Measurements from ENCODE around the gene UBE2I. TPM values are rescaled to one million over a fixed set of nuclear protein-coding genes. Genes with fewer than 3 reads are reported as not detected.

The UBE2I gene
- total RNA-seq, 1 experiment from 2014 or later, result 290 TPM

DNA sequence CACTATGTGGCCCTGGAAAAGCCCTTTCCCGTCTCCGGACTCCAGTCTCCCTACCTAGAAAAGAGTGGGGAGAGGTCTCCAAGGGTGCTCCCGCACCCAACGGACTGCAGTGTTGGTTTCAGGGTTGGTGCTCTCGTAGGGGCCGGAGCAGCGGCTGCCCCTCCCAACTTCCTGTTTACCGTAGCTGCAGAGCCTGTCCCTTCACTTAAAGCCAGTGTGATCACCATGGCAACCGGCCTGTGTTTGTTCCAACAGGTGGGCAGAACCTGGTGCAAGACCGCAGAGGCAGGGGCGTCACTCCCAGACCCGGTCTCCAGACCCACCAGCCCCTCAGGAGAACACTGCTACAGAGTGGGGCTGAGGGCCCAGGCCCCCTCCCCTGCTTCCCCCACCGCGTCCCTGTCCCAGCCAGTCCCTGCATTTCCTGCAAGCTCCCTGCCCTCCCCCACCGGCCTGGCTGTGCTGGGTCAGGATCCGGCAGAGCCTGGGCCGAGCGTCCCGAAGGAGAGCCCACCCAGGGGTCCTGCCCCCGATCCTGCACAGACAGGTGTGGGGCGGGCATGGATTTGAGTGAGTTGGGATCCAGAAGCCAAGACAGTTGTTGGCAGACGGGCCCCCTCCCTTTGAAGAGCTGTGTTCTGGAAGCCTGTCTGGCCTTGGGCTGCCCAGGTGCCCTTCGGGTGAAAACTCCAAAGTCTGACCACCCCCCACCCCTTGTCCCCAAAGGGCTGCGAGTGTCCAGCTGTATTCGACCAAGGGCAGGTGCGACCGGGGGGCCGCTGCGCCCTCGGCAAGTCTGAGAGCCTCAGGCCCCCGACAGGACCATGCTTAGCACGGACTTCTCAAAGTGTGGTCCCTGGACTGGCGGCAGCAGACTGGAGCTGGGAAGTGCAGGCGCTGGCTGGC is 22.5 kb downstream of the UBE2I start:
- peak; percentile 96 for DNase-seq
- Histone ChIP-seq H2AFZ (ENCODE audit: low read length) (no peak overlapping the region), H2BK15ac (ENCODE audit: low read depth, low read length) (no peak overlapping the region), H4K20me1 (ENCODE audit: control insufficient read depth, insufficient read depth, insufficient read length) (no peaks in the 10 kb centered on the region), H3K9me3 (ENCODE audit: control insufficient read depth, low read depth, low read length) (no peaks in the 10 kb centered on the region), H2BK5ac (ENCODE audit: insufficient read length, low read length) (no peak overlapping the region), H2BK12ac (ENCODE audit: insufficient read length, low read depth, low read length) (peak overlapping the region; percentile 95), H2BK120ac (ENCODE audit: low read depth, low read length, poor library complexity, severe bottlenecking) (peak overlapping the region; percentile 74), H3K56ac (ENCODE audit: insufficient read length, low read depth, low read length) (no peak overlapping the region), H2AK5ac (ENCODE audit: insufficient read length, low read length) (no peak overlapping the region), H4K91ac (ENCODE audit: insufficient read length, low read depth, low read length) (peak overlapping the region; percentile 60), H3K14ac (ENCODE audit: insufficient read depth, low read length) (peak overlapping the region; percentile 91), H3K9ac (ENCODE audit: extremely low read depth, insufficient read length, low read length) (peak overlapping the region; percentile 4), H3K79me1 (ENCODE audit: insufficient read depth, low read depth, low read length, poor library complexity, severe bottlenecking) (no peaks in the 10 kb centered on the region), H3K23me2 (ENCODE audit: insufficient read length, low read depth, low read length, poor library complexity, severe bottlenecking) (peaks cover 20% of the 10 kb centered on the region), H3K79me2 (ENCODE audit: insufficient read depth, low read length) (no peaks in the 10 kb centered on the region), H3K18ac (ENCODE audit: insufficient read length, low read depth, low read length) (peak overlapping the region; percentile 96), H3K4ac (ENCODE audit: low read depth, low read length) (peak overlapping the region; percentile 73), H3K23ac (ENCODE audit: insufficient read length, low read depth, low read length) (no peak overlapping the region), H4K5ac (ENCODE audit: insufficient read length, low read depth, low read length) (no peak overlapping the region), H3K27me3 (ENCODE audit: insufficient read depth, low read length) (peaks cover 16% of the 10 kb centered on the region; the same call in 1 of the 2 replicates), H4K8ac (replicated peaks; ENCODE audit: insufficient read length, low read depth, low read length) (no peak overlapping the region), H3K27ac (ENCODE audit: insufficient read length, low read depth, low read length) (no peak overlapping the region), H2BK20ac (ENCODE audit: low read depth, low read length, poor library complexity, severe bottlenecking) (no peak overlapping the region), H3T11ph (ENCODE audit: low read length) (no peak overlapping the region), H3K4me2 (ENCODE audit: insufficient read depth, insufficient read length, low read length) (peak overlapping the region; percentile 73), H3K4me1 (ENCODE audit: insufficient read depth, low read length) (no peaks in the 10 kb centered on the region)
- Mint-ChIP-seq H3K9me3 (no peaks in the 10 kb centered on the region), H3K36me3 (ENCODE audit: insufficient read depth in 1 of 3, low read depth in 3 of 3) (no peaks in the 10 kb centered on the region), H3K4me1 (peaks cover 12 to 18% of the 10 kb centered on the region in 2 experiments), H3K27me3 (ENCODE audit: low read depth) (peaks cover 41% of the 10 kb centered on the region), H3K4me3 (peak overlapping the region; percentile 54 to 84), H3K27ac (peak overlapping the region in 2 of 3 experiments; percentile 44 to 95; a peak in 3 of 7 replicates)
- TF ChIP-seq, protein P1, sequence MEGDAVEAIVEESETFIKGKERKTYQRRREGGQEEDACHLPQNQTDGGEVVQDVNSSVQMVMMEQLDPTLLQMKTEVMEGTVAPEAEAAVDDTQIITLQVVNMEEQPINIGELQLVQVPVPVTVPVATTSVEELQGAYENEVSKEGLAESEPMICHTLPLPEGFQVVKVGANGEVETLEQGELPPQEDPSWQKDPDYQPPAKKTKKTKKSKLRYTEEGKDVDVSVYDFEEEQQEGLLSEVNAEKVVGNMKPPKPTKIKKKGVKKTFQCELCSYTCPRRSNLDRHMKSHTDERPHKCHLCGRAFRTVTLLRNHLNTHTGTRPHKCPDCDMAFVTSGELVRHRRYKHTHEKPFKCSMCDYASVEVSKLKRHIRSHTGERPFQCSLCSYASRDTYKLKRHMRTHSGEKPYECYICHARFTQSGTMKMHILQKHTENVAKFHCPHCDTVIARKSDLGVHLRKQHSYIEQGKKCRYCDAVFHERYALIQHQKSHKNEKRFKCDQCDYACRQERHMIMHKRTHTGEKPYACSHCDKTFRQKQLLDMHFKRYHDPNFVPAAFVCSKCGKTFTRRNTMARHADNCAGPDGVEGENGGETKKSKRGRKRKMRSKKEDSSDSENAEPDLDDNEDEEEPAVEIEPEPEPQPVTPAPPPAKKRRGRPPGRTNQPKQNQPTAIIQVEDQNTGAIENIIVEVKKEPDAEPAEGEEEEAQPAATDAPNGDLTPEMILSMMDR (conservative IDR thresholded peaks at IDR 0.05), result no peak
- no CpG with 5 or more reads among the region's 34 CpGs for WGBS (ENCODE audit: extremely low coverage, insufficient read length, low lambda C conversion rate)

Data from H9 (cell line).